GM04504 (cell line): ENCODE results near the gene CFAP100.

ENCODE experiments used
- DNase-seq: peaks from one replicate; pipeline ENCODE4 v3.0.0-alpha.2; 2012; ENCODE audit warnings: low read depth

Gene CFAP100

DNA sequence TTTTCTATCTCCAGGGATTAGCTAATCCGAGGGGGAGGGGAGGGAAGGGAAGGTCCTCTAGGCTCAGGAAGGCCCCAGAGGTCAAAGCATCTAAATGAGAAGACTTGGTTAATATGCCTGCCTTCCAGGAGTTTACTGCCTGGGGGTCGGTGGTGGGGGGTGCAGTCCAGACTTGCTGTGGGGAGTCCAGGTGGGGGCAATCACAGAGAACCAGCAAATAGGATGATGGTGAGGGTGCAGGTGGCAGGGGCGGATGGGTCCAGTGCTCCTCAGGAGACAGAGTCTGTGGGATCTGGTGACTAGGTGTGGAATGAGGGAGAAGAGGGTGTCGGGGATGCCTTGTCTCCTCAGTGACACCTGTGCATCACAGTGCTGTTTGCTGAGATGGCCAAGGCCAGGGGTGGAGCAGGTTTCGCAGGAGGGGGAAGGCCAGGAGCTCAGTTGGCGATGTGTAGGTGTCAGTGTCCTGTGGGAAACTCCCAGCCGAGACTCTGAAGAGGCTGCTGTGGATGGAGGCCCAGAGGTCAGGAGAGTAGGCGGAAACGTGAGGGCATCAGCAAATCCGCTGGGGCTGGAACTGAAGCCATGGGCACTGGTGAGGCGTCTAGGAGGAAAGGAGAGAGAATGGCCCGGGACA, 8.1 kb downstream of the CFAP100 start:
- no peak for DNase-seq

DNA sequence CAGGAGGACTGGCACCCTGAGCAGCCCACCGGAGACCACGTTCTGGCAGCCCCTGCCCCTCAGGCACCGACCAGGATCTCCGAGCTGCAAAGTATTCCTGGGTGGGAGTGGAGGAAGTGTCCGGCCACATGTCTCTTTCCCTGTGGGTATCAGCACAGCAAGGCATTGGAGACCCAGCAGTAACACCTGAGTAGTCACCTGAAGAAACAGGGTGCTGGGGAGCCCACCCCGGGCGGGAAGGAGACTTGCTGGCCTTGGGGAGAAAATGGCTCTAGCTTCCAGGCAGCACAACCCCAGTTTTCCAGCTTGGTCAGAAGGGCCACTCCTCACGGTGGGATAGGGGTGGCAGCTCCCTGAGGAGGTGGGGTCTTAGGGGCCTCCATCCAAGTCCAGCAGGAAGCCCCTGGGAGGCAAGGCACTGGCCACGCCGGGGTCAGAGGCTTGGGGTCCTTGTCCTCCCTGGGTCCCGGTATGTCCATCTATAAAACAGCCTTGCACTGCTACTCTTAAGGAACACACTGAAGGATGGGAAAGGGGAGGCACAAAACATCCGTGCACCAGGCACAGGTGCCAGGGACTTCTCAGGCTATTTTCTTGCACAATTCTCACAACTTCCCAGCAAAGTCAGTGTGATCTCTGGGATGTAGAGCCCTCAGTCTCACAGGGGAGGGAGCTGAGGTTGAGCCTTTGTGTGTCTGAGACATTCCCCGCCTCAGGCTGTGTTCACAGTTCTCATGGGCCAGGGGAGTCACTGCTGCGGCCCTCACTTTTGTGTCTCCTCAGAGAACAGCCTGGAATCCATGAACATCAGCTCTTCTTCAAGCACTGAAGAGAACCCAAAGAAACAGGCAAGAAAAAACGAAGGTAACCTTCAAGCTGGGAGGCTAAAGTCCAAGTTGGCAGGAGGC, 11.9 kb downstream of the CFAP100 start:
- DNase-seq: no peak

DNA sequence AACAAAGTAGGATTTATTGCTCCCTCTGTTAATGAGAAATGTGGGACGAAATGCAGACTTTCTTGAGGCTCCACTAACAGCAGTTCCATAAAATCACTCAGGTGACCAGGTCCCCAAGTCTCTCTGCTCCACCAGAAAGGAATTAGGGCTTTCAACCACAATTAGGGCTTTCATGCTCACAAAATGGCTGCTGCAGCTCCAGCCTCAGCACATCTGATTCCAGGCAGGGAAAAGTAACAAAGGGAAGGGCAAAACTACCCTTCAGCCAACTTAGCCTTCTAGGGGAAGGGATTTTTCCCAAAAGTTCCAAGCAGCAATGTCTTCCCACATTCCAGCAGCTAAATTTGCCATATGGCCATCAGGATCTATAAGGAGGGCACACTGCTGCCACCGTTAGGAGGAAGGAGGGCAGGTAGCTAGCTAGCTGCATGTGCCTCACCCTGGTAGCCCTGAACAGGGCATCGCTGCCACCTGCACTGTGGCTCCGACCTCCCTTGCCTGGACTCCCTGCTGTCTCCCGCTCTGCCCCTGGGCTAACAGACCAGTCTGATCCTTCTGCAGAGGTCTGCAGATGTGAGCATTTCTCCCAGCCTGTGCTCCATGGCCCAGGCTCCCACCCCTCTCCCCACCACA, 12.8 kb downstream of the CFAP100 start:
- DNase-seq: no peak

DNA sequence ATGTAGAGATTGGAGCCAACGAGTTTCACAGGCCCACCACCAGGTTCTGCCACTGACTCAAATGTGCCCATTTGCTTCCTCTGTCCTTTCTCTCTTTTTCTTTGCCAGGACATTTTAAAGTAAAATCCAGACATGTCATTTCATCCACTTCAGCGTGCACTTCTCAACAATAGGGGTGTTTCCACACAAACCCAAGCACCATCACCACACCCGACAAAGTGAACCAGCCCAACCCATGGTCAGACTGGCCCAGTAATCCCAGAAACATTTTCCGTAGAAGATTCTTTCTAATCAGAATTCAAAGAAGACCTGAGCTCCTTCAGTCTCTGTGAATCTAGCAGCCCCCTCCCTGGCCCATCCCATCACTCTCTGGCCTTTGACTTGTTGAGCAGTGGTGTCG, 13.4 kb downstream of the CFAP100 start:
- DNase-seq: no peak

DNA sequence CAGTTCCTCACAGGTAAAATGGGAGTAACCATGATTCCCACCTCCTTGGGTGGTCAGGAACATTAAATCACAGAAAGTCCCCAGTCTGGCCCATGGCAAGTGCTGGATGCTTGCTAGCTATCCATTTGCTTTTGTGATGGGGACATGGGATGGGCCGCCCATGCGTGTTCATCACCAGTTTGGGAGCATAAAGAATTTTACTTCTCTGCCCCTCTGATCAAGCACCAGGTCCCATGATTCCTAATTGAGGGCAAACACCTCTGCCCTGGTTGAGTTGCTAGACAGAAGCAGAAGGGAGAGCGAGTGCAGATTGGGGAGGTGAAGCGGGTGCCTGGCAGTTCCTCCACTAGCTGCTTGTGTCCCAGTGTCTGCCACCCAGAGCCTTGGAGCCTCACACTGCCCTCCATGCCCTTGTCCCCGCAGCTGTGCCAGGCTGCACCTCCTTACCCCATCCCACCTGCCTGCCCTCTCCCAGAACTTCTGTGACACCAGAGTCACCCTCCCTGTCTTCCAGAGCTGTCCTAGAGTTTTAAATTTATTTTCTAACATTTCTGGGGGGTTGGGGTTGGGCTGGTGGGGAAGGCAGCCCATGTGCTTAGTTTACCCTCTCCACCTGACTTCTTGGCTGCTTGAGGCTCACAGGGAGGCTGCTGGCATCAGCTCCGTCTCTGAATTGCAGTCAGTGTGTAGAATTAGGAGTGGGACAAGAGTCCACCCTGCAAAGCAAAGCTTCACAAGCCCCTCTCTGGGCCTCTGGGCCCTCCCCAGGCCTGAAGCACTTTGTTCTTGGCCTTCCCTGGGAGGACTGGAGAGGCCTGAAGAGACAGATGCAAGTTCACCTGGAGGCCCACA, 18.4 kb downstream of the CFAP100 start:
- no peak for DNase-seq

DNA sequence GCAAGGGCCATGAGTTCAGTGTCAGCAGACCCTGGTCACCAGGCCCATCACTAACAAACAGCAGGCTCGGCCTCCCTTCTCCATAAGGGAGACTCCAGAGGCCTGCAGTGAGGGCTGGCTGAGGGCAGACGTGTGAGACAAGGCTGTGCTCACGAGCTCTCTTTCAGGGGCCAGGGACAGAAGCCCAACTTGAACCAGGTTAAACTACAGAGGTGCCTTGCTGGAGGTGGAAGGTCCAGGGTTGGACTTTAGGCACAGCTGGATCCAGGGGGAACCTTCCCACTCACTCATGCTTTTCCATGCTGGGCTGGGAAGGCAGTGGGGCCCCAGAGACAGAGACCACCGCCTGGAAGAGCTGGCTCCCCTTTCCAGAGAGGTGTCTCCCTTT, 19.0 kb downstream of the CFAP100 start:
- no peak for DNase-seq

DNA sequence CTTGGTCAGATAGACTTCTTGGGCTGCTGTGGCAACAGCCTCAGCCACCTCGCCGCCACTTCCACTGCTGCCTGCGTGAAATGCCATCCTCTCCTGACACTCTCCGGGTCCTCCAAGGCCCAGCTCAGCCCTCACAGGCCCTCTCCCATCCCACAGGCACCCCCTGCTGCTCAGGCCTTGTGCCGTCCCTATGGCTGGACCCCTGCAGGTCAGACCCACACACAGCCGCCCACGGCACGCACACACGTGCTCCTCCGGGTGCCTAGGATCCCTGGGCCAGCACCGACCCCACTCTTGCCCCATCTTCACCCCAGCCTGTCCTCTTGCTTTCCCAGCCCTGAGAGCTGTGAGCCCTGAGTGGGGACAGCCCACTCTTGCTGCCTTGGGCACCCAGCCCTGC, 19.7 kb downstream of the CFAP100 start:
- no peak for DNase-seq

DNA sequence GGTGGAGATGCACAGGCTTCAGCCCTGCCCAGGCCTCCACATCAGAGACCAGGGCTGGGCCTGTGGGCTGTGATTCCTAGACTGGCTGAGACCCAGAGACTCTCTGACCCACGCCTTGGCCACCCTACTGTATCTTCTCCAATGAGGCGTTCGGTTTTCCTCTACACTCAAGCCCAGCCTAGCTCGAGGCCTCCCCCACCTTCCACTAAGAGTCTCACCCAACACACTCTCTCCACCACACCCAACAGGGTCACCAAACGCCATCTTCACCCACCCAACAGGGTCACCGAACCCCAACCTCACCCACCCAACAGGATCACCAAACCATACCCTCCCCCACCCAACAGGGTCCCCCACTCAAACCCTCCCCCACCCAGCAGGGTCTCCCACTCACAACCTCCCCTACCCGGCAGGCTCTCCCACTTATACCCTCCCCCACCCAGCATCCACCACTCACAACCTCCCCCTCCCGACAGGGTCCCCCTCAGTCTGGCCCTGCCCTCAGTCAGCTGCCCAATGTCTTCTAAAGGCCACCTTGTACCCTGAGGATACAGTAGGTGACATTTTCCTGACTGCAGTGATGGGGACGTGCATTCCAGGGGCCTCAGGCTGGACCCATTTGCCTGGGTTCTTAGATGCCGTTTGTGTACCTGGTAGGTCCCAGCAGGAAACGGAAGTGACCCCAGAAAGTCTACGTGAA, 20.4 kb downstream of the CFAP100 start:
- no peak for DNase-seq

DNA sequence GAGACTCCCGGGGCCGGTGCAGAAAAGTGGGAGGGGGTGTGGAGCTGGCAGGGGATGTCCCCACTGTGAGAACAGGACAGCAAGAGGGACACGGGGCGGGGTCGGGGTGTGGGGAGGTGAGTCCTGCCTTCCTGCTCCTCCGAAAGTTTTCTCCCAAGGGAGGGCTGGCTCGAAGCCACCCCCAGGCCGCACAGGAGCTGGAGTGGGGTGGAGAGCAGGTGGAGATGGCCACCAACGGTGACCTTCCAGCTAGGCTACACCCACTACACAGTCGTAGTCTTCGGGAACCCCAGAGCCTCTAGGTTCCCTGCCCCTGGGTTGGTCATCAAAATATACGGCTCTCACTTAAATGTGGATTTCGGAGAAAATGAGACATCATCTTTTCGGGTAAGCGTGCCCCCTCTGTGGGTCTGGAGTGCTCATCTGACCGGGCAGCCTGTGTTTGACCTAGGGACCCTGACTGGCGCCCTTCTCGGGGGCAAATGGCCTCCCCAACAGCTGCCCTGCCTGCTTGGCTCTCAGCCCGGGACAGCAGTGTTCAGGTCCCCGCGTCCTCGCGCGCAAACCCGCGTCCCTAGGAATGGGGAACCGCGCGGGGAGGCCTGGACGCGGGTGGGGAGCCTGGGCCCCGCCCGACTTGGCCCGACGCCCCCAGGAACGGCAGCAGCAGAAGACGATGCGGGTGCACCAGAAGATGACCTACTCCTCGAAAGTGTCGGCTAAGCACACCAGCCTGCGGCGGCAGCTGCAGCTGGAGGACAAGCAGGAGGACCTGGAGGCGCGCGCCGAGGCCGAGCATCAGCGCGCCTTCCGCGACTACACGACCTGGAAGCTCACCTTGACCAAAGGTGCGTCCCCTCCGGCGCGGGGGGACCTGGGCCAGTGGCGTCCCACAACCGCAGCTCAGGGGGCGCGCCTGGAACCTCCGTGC, 21.2 kb downstream of the CFAP100 start:
- DNase-seq: no peak

DNA sequence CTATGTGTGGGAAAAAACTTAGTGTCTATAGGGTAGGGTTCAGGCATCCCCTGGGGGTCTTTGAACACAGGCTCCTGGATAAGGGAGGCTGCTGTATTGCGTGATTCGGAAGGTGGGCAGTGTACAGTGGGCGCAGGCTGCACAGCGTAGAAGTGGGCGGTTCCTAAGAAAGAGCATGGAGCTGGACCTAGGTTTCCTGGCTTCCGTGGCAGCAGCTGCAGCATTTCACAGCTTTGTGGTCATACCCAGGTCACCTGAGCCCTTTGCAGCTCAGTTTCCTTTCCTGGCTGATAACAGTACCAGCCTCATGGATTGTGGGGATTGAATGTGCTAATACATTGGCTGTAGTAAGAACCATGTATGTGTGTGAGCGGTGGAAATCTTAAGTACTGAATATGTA, 22.2 kb downstream of the CFAP100 start:
- DNase-seq: no peak

DNA sequence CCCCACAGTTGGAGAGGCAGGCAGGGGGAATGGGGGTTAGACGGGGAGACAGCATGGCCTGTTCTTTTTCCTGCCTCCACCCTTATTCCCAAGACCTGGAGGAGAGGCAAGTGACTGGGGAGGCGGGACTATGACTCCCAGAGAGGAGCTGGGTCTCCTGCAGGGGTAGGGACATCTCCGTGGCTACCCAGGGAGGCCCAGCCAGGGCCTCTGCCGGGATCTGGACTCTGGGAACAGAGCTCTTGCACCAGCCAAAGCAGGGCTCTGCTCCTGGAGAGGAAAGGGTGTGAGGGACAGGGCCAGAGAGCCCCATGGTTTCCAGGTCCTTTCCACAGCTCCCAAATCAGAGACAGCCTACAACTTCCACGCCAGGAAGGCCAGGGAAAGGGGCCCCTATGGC, 22.8 kb downstream of the CFAP100 start:
- DNase-seq: no peak

DNA sequence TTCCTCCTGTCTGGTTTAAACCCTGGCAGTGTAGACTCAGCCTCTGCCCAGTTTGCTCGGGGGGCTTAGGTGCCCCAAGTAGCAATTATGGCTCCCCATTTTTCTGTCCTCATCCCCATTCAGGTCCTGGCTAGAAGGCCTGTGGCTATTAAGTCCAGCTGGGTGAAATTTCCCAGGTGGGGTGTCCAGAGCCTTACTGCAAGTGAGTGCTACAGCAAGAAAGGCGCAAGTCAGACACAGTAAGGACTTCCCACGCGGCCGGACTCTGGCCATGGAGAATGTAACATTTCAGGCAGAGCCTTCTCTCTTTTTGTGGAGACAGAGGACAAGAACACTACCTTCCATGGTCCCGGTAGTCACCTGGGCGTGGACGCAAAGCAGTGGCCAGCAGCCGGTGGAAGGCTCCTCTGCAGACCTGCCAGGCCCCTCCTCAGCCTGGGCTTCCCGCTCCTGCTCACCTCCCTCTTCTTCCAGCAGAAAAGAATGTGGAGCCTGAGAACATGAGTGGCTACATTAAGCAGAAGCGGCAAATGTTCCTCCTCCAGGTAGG, 23.3 kb downstream of the CFAP100 start:
- no peak for DNase-seq

DNA sequence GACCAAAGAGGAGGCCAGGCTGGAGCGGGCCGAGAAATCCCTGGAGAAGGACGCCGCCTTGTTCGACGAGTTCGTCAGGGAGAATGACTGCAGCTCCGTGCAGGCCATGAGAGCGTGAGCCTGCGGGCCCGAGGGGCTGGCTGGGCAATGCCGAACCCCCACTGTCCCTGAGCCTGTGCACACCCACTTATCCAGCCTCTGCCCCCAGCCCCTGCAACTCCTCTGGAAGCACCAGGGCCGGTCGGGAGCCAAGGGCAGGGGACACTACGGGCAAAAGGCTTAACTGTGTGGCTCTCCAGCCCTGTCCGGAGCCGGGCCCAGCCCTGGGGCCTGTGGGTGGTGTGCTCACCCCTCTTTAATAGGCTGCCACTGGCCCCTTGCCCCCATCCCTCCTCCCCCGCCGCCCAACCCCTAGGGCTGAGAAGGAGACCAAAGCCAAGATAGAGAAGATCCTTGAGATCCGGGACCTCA, 24.0 kb downstream of the CFAP100 start:
- DNase-seq: no peak

DNA sequence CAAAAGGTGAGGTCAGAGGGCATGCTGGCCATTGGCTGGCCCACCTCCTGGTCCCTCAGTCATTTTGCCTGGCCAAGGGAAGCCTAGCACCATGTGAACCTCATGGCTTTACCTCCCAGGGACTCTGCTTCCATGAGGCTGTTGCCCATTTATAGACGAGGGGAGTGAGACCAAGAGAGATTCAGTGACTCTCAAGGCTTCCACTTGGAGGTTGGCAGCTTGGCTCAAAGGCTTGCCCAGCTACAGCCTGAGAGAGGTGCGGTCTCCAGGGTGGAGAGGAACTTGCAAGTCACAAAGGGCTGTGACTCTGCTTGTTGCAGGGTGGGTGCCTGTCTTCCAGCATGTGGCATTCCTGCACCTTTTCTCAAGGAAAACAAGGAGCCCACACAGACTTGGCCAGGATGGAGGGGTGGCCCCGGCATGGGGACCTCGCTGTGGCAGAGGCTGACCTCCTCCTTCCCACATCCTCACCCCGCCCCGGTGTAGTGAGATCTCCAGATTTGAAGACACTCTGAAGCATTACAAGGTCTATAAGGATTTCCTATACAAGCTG, 24.5 kb downstream of the CFAP100 start:
- no peak for DNase-seq

DNA sequence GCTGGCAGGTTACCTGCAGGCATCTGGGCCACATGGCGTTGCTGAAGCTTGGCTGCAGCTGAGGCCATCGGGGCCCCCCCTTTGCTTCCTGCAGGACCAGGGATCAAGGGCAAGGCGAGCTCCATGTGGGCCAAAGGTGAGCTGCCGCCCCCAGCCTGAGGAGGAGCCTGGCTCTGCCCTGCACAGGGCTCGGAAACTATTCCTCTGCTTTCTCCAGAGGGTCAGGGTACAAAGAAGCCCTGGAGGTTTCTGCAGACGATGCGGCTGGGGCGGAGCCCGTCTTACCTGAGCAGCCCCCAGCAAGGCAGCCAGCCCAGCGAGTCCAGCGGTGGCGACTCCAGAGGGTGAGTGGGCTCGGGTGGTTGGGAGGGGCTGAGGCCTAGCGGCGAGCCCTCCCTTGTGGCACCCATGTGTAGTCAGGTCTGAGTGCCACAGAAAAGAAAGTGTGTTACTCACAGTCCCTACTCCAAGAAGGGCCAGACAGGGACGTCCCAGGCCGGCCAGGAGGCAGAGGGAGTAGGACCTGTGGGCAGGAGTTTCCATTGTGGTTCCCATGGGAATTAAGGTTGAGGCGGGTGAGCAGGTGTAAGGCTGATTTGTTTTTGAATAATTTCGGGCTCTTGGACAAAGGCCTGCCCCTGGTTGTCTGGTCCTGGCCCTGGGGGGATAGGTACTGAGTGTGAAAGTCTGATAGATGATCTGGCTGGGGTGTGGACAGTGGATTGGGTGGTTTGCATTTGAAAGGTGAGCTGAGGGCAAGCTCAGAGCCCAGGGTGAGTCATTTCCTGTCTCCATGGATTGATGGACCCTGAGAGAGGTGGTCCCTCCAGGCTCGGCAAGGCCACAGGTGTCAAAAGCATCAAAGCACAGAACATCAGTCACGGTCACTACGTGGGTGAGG, 25.4 kb downstream of the CFAP100 start:
- DNase-seq: no peak

DNA sequence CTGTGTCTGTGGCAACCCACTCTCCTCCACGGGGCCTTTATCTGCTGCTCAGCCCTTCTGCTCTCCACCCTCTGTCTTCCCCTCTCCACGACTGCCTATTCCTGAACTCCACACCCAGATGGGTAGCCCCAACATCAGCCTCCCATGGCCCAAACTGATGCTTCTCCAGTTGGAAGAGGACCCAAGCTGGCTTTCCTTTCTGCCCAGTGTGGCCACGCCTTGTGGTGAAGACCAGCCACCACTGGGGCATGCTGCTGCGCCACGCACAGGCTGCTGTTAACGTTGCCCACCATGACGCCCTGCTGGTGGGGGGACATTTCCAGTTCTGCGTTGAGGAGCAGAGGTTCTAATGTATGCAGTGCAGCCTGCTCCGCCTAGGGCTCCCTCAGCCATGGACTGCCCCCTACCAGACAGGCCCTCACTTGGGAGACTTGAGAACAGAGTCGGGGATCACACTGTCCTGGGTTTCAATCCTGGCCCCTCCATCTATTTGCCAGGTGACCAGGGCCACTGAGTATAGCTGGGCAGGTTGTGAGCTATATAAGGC, 26.9 kb downstream of the CFAP100 start:
- DNase-seq: no peak

DNA sequence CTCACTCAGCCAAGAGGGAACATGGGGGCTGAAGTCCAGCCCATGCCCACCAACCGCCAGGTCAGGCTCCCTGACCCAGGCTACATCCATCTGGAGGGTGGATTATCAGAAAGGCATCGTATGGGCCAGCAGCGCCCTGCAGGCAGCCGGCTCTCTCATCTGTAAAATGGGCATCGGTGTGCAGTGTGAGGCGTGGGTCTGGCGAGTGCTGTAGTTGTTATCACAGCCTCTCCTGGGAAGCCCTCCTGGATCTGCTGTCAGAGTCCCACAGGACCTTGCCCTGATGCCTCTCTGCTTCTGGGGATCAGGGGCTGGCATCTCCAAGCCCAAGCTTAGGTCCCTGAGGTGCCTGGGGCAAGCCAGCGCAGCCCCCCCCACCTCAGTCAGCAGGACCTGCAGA, 27.4 kb downstream of the CFAP100 start:
- no peak for DNase-seq

DNA sequence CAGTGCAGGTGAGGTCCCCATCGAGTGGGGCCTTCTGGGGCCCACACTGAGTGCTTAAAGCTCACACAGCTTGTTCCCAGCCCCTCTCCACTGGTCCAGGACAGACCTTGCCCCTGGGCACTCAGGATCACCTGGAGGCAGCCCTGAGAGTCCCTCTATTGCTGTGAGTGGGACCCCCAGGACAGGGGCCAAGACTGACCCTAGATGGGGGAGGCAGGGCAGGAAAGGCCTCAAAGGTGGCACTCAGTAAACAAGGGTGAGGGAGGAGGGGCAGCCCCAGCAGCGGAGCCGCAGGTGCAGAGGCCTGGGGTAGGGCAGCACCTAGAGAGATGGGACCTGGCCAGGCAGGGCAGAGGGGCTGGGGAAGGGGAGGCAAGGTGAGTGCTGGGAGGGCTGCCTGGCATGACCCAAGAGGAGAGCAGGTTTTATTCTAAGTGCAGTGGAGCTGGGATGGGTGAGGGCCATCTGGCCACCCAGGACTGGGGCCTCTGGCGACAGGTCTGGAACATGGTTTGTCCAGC, 27.9 kb downstream of the CFAP100 start:
- DNase-seq: no peak
